GM12878 (cell line): Measurements from ENCODE around the gene ATP6V0A1. TPM values are rescaled to one million over a fixed set of nuclear protein-coding genes. Genes with fewer than 3 reads are reported as not detected.

ENCODE experiments used
- ATAC-seq: fragments of 200-7000 bp; cut with Tn5 transposase; 3 replicates; pipeline ENCODE4 v1.9.1; 2020; ENCODE audit warnings: mild to moderate bottlenecking, moderate library complexity
- BruUV-seq: library from RNA; stranded (reverse); fragments of 400-500 nt; replicated peaks from 2 replicates; lab custom pipeline; 2021; lab: Mats Ljungman, UMichigan
- CTCF ChIA-PET: fragments of 300-600 bp; sonication (Branson Sonifier 250); formaldehyde crosslinking; extraction: SDS; loops from one replicate; lab custom pipeline; 2021; ENCODE audit warnings: inconsistent platforms; lab: Yijun Ruan, JAX
- POLR2A ChIA-PET: fragments of 350-600 bp; formaldehyde crosslinking; extraction: SDS; loops from one replicate; lab custom pipeline; 2021; ENCODE audit warnings: inconsistent platforms; lab: Charles Lee
- RAD21 ChIA-PET: fragments of 300-600 bp; sonication (Branson Sonifier 250); formaldehyde crosslinking; loops from one replicate; lab custom pipeline; 2023; ENCODE audit warnings: antibody characterized with exemption; ENCODE audit not compliant: unreplicated experiment; lab: Charles Lee
- SMC1A ChIA-PET: fragments of 300-600 bp; sonication (Branson Sonifier 250); formaldehyde crosslinking; loops from one replicate; lab custom pipeline; 2023; ENCODE audit not compliant: unreplicated experiment, uncharacterized antibody; lab: Charles Lee
- DNase-seq: peaks from one replicate; pipeline ENCODE4 v3.0.0-alpha.2; 2011; ENCODE audit warnings: low read depth, low spot score
- FAIRE-seq: peaks from 3 replicates; lab custom pipeline; 2011; peaks lifted over from hg19 to GRCh38; lab: Jason Lieb, UNC
- H2AFZ ChIP-seq: 2 replicates; pipeline ENCODE4 v1.6.0; 2011; ENCODE audit warnings: low read depth, low read length, control low read depth; ENCODE audit not compliant: control insufficient read depth
- H3K27ac ChIP-seq: 2 replicates; pipeline ENCODE4 v1.5.1; 2011; ENCODE audit warnings: control low read depth; ENCODE audit not compliant: control insufficient read depth, insufficient read depth
- H3K27me3 ChIP-seq, 2 experiments: replicated peaks in 1 of 2; 2 replicates each; pipeline versions ENCODE4 v1.6.0 to v1.6.1; 2011; ENCODE audit warnings: low read length in 1 of 2; ENCODE audit not compliant: control insufficient read depth in 2 of 2, insufficient read depth in 2 of 2
- H3K36me3 ChIP-seq, 2 experiments: 2 replicates each; pipeline ENCODE4 v1.5.1; 2011; ENCODE audit warnings: low read length in 1 of 2; ENCODE audit not compliant: control insufficient read depth in 2 of 2, insufficient read depth in 2 of 2
- H3K4me1 ChIP-seq: 2 replicates; pipeline ENCODE4 v1.6.1; 2011; ENCODE audit warnings: mild to moderate bottlenecking, low read length, moderate library complexity, mixed read lengths; ENCODE audit not compliant: control insufficient read depth, insufficient read depth
- H3K4me2 ChIP-seq: 2 replicates; pipeline ENCODE4 v1.6.0; 2011; ENCODE audit warnings: control low read depth; ENCODE audit not compliant: control insufficient read depth, insufficient read depth
- H3K4me3 ChIP-seq: fragments of 200-600 bp; sonication (generic); 2 replicates; pipeline ENCODE4 v1.5.1; 2016
- H3K79me2 ChIP-seq: 2 replicates; pipeline ENCODE4 v1.6.0; 2011; ENCODE audit warnings: low read length; ENCODE audit not compliant: control insufficient read depth, insufficient read depth
- H3K9ac ChIP-seq: 2 replicates; pipeline ENCODE4 v1.8.0; 2011; ENCODE audit warnings: low read length, control low read depth, mixed read lengths; ENCODE audit not compliant: control insufficient read depth, insufficient read depth
- H3K9me3 ChIP-seq: replicated peaks from 3 replicates; pipeline ENCODE4 v1.5.1; 2011; ENCODE audit warnings: mild to moderate bottlenecking, low read length; ENCODE audit not compliant: control insufficient read depth, insufficient read depth
- H4K20me1 ChIP-seq: 2 replicates; pipeline ENCODE4 v1.6.0; 2011; ENCODE audit not compliant: control insufficient read depth, insufficient read depth
- BMI1 ChIP-seq: fragments of 450-650 bp; IDR thresholded peaks from 2 replicates; pipeline ENCODE4 v1.6.1; 2016; ENCODE audit warnings: mild to moderate bottlenecking, moderate library complexity, borderline replicate concordance
- EED ChIP-seq: sonication (generic); IDR thresholded peaks from 2 replicates; pipeline ENCODE4 v1.6.1; 2016; ENCODE audit warnings: antibody characterized with exemption, low read depth
- EGR1 ChIP-seq, 2 experiments: IDR thresholded peaks; 1 replicate in 1 of 2; 2 replicates in 1 of 2; pipeline ENCODE4 v1.6.1; 2011 to 2012; ENCODE audit warnings: low read depth in 2 of 2, low read length in 2 of 2, borderline replicate concordance in 1 of 2, mild to moderate bottlenecking in 1 of 2, moderate library complexity in 1 of 2
- GATAD2B ChIP-seq: fragments of 450-650 bp; conservative IDR thresholded peaks from 2 replicates; pipeline ENCODE4 v1.6.1; 2017; ENCODE audit warnings: low read depth, mild to moderate bottlenecking, moderate library complexity
- IKZF2 ChIP-seq, 2 experiments: fragments of 450-650 bp; IDR thresholded peaks; 2 replicates each; pipeline ENCODE4 v1.6.1; 2017; ENCODE audit warnings: mild to moderate bottlenecking in 2 of 2, moderate library complexity in 2 of 2
- JUND ChIP-seq: IDR thresholded peaks from 2 replicates; pipeline ENCODE4 v1.6.1; 2012; ENCODE audit warnings: low read depth, mild to moderate bottlenecking, low read length, improper control_type of control experiment, moderate library complexity
- KAT2A ChIP-seq: conservative IDR thresholded peaks from 2 replicates; pipeline ENCODE4 v1.6.1; 2011; ENCODE audit warnings: low read depth, low read length; ENCODE audit not compliant: control insufficient read depth
- NR2F1 ChIP-seq: fragments of 450-650 bp; conservative IDR thresholded peaks from 2 replicates; pipeline ENCODE4 v1.6.1; 2017; ENCODE audit warnings: mild to moderate bottlenecking
- NRF1 ChIP-seq: conservative IDR thresholded peaks from 2 replicates; pipeline ENCODE4 v1.6.1; 2011; ENCODE audit warnings: mild to moderate bottlenecking, low read depth, low read length, improper control_type of control experiment
- PAX5 ChIP-seq: IDR thresholded peaks from 2 replicates; pipeline ENCODE4 v1.6.1; 2011; ENCODE audit warnings: low read depth, low read length, borderline replicate concordance
- POLR2AphosphoS2 ChIP-seq: IDR thresholded peaks from 2 replicates; pipeline ENCODE4 v1.6.1; 2011; ENCODE audit warnings: low read depth, mild to moderate bottlenecking, low read length, improper control_type of control experiment, moderate library complexity
- RAD51 ChIP-seq: fragments of 450-650 bp; IDR thresholded peaks from 2 replicates; pipeline ENCODE4 v1.6.1; 2016; ENCODE audit warnings: moderate library complexity, mild to moderate bottlenecking, inconsistent platforms
- SP1 ChIP-seq: IDR thresholded peaks from one replicate; pipeline ENCODE4 v1.6.1; 2011; ENCODE audit warnings: low read depth, low read length
- TAF1 ChIP-seq: IDR thresholded peaks from 2 replicates; pipeline ENCODE4 v1.6.1; 2011; ENCODE audit warnings: mild to moderate bottlenecking, low read depth, low read length, borderline replicate concordance
- WGBS: methylation state at CpG from one replicate; pipeline ENCODE4 v1.1.6; 2016; ENCODE audit warnings: low lambda C conversion rate; ENCODE audit not compliant: insufficient replicate concordance, insufficient coverage; ENCODE audit errors: missing lambda C conversion rate; 5-methylcytosine and 5-hydroxymethylcytosine counted together
- in situ Hi-C: fragments of 300-500 bp; cut with MboI; formaldehyde crosslinking; loops from 9 replicates; pipeline ENCODE4 v1.14.3; 2018; ENCODE audit warnings: mixed read lengths
- intact Hi-C: fragments of 100-400 bp; cut with micrococcal nuclease; formaldehyde crosslinking; loops from one replicate; pipeline ENCODE4 v1.14.2; 2022; ENCODE audit not compliant: unreplicated experiment
- polyA plus RNA-seq, 11 experiments: library from polyadenylated mRNA; depleted of rRNA in 4 of 11; unstranded in 6 of 11; stranded (reverse) in 5 of 11; fragments of >200 nt; fragmentation: Nextera tagmentation in 4 of 11; fragmentation: Illumina TruSeq in 1 of 11; extraction: Ambion mirVana in 4 of 11; extraction: Trizol in 1 of 11; gene quantifications; 1 replicate in 1 of 11; 2 replicates in 10 of 11; pipeline versions ENCODE4 v1.2.1 to v1.2.3, GENCODE V29; 2011 to 2016; ENCODE audit warnings: inconsistent platforms in 2 of 11, missing spikeins in 2 of 11, low read depth in 1 of 11
- total RNA-seq, 4 experiments: library from RNA; depleted of rRNA in 3 of 4; stranded (reverse); fragments of >200 nt in 3 of 4; fragmentation: Illumina TruSeq in 1 of 4; extraction: Trizol in 1 of 4; gene quantifications; 2 replicates each; pipeline versions ENCODE4 v1.2.1 to v1.2.3, GENCODE V29; 2013 to 2021
- TF ChIP-seq, protein P1 (sequence below): fragments of 450-650 bp; conservative IDR thresholded peaks from 2 replicates; pipeline ENCODE4 v1.6.1; 2017; ENCODE audit warnings: mild to moderate bottlenecking, moderate library complexity
- TF ChIP-seq, protein P2 (sequence below): IDR thresholded peaks from 2 replicates; pipeline ENCODE4 v1.6.1; 2012; ENCODE audit warnings: low read depth, low read length, improper control_type of control experiment
- TF ChIP-seq, protein P3 (sequence below): fragments of 450-650 bp; formaldehyde crosslinking; IDR thresholded peaks from 2 replicates; pipeline ENCODE4 v1.4.0; 2022; ENCODE audit warnings: mild to moderate bottlenecking, moderate library complexity

The ATP6V0A1 gene
- total and polyA plus RNA-seq, 10 of the 15 experiments (the other 5 are each of a cell fraction or from before 2014, with no cell fraction given) = 3.0 to 76.6 (median 30.9) TPM

DNA sequence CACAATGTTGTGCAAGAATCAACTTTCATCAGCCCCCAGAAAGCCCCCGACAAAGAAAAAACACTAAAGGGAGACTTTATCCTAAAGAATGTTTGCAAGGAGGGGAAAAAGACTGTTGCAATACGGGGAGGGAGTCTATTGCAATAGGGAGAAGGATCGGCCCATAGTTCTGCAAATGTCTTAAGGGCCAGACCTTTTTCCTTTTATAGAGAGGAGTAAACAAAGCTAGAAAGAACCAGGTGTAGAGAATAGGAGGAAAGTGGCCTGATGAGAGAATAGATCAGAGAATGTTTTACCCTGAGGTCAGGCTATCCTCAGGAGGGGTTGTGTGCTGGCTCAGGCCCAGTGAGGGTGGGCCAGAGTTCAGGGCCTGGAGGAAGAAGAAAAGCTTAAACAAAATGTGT lies 26.9 kb upstream of the ATP6V0A1 start:
- CTCF ChIA-PET = interaction anchor here (0.7 to 4.6 kb wide), 9 partner anchors 10 to 209 kb away, joined by 3 to 27 read pairs (median 10); partner anchors contain the start of gene ATP6V0A1
- intact Hi-C loops = no loop called here
- H3K36me3 ChIP-seq = no peaks in the 10 kb centered on the region
- H3K9ac ChIP-seq = no peak overlapping the region
- no peak overlapping the region for H3K27ac ChIP-seq
- no peaks in the 10 kb centered on the region for H3K9me3 ChIP-seq
- FAIRE-seq = no peak
- DNase-seq = no peak
- in situ Hi-C loops = loop anchor here (5.0 kb wide), 1 partner anchor 91 kb away; no protein-coding TSS in a partner anchor
- POLR2A ChIA-PET = interaction anchor here (0.6 to 1.7 kb wide), 3 partner anchors 75 to 98 kb away, joined by 3 to 5 read pairs (median 3); no protein-coding TSS in a partner anchor
- TF ChIP-seq, protein P1, sequence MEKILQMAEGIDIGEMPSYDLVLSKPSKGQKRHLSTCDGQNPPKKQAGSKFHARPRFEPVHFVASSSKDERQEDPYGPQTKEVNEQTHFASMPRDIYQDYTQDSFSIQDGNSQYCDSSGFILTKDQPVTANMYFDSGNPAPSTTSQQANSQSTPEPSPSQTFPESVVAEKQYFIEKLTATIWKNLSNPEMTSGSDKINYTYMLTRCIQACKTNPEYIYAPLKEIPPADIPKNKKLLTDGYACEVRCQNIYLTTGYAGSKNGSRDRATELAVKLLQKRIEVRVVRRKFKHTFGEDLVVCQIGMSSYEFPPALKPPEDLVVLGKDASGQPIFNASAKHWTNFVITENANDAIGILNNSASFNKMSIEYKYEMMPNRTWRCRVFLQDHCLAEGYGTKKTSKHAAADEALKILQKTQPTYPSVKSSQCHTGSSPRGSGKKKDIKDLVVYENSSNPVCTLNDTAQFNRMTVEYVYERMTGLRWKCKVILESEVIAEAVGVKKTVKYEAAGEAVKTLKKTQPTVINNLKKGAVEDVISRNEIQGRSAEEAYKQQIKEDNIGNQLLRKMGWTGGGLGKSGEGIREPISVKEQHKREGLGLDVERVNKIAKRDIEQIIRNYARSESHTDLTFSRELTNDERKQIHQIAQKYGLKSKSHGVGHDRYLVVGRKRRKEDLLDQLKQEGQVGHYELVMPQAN = no peak
- TF ChIP-seq NR2F1 = no peak
- no peak for TF ChIP-seq SP1
- TF ChIP-seq RAD51 = no peak
- TF ChIP-seq JUND = no peak
- no peak for TF ChIP-seq GATAD2B
- TF ChIP-seq, protein P2, sequence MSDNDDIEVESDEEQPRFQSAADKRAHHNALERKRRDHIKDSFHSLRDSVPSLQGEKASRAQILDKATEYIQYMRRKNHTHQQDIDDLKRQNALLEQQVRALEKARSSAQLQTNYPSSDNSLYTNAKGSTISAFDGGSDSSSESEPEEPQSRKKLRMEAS = no peak
- TF ChIP-seq TAF1 = no peak
- TF ChIP-seq, protein P3, sequence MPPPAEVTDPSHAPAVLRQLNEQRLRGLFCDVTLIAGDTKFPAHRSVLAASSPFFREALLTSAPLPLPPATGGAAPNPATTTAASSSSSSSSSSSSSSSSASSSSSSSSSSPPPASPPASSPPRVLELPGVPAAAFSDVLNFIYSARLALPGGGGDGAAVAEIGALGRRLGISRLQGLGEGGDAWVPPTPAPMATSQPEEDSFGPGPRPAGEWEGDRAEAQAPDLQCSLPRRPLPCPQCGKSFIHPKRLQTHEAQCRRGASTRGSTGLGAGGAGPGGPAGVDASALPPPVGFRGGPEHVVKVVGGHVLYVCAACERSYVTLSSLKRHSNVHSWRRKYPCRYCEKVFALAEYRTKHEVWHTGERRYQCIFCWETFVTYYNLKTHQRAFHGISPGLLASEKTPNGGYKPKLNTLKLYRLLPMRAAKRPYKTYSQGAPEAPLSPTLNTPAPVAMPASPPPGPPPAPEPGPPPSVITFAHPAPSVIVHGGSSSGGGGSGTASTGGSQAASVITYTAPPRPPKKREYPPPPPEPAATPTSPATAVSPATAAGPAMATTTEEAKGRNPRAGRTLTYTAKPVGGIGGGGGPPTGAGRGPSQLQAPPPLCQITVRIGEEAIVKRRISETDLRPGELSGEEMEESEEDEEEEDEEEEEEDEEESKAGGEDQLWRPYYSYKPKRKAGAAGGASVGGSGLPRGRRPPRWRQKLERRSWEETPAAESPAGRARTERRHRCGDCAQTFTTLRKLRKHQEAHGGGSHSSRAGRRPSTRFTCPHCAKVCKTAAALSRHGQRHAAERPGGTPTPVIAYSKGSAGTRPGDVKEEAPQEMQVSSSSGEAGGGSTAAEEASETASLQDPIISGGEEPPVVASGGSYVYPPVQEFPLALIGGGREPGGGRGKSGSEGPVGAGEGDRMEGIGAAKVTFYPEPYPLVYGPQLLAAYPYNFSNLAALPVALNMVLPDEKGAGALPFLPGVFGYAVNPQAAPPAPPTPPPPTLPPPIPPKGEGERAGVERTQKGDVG (CRISPR knock-in tag) = no peak
- no peak for TF ChIP-seq IKZF2 (IDR thresholded peaks at IDR 0.05)
- TF ChIP-seq EED = no peak
- TF ChIP-seq POLR2AphosphoS2 = no peak
- TF ChIP-seq PAX5 = no peak
- no peak for TF ChIP-seq NRF1
- TF ChIP-seq EGR1 (IDR thresholded peaks at IDR 0.05; ENCODE audit: borderline replicate concordance in 1 of 2, low read depth in 2 of 2, low read length in 2 of 2) = no peak
- TF ChIP-seq KAT2A = no peak
- TF ChIP-seq BMI1 = no peak
- no peaks in the 10 kb centered on the region for H3K4me1 ChIP-seq
- H4K20me1 ChIP-seq = no peaks in the 10 kb centered on the region
- no peak for ATAC-seq
- RAD21 ChIA-PET = interaction anchor here (1.1 to 2.1 kb wide), 5 partner anchors 9 to 95 kb away, joined by 3 to 13 read pairs (median 3); no protein-coding TSS in a partner anchor
- H2AFZ ChIP-seq = no peak overlapping the region
- SMC1A ChIA-PET = interaction anchor here (1.0 to 2.0 kb wide), 5 partner anchors 10 to 95 kb away, joined by 3 to 12 read pairs (median 7); no protein-coding TSS in a partner anchor
- BruUV-seq = no TSS peak
- no peaks in the 10 kb centered on the region for H3K79me2 ChIP-seq
- no peak overlapping the region for H3K4me2 ChIP-seq
- H3K4me3 ChIP-seq = no peak overlapping the region
- H3K27me3 ChIP-seq = no peaks in the 10 kb centered on the region
- WGBS = 65% methylated on average over 3 of the region's 3 CpGs
